Neutrophil (primary cell): ENCODE results near the gene CCDC38.

Source experiments
- H3K27ac ChIP-seq: fragments of 200-600 bp; sonication (generic); 2 replicates; pipeline ENCODE4 v1.5.1; 2016; ENCODE audit warnings: mild to moderate bottlenecking, moderate library complexity
- H3K27me3 ChIP-seq: fragments of 200-600 bp; sonication (generic); 2 replicates; pipeline ENCODE4 v1.6.0; 2016; ENCODE audit warnings: mild to moderate bottlenecking
- H3K36me3 ChIP-seq: fragments of 200-600 bp; sonication (generic); 2 replicates; pipeline ENCODE4 v1.5.1; 2017
- H3K4me1 ChIP-seq, 2 experiments: fragments of 200-600 bp in 1 of 2; sonication (generic) in 1 of 2; 1 replicate in 1 of 2; 2 replicates in 1 of 2; pipeline versions ENCODE4 v1.5.1 to v1.6.1; 2013 to 2016; ENCODE audit warnings: low read depth in 1 of 2, low read length in 1 of 2, mild to moderate bottlenecking in 1 of 2, moderate library complexity in 1 of 2; ENCODE audit not compliant: control insufficient read depth in 1 of 2, insufficient read depth in 1 of 2
- H3K4me3 ChIP-seq, 2 experiments: fragments of 200-600 bp in 1 of 2; sonication (generic) in 1 of 2; 1 replicate in 1 of 2; 2 replicates in 1 of 2; pipeline ENCODE4 v1.5.1; 2013 to 2016; ENCODE audit warnings: low read depth in 1 of 2, low read length in 1 of 2, mild to moderate bottlenecking in 1 of 2, moderate library complexity in 1 of 2
- H3K9me3 ChIP-seq: fragments of 200-600 bp; sonication (generic); 2 replicates; pipeline ENCODE4 v1.5.1; 2016
- TF ChIP-seq, protein P1 (sequence below): fragments of 200-600 bp; sonication (generic); IDR thresholded peaks from 2 replicates; pipeline ENCODE4 v1.5.1; 2016; ENCODE audit warnings: antibody characterized with exemption

CCDC38 gene

DNA sequence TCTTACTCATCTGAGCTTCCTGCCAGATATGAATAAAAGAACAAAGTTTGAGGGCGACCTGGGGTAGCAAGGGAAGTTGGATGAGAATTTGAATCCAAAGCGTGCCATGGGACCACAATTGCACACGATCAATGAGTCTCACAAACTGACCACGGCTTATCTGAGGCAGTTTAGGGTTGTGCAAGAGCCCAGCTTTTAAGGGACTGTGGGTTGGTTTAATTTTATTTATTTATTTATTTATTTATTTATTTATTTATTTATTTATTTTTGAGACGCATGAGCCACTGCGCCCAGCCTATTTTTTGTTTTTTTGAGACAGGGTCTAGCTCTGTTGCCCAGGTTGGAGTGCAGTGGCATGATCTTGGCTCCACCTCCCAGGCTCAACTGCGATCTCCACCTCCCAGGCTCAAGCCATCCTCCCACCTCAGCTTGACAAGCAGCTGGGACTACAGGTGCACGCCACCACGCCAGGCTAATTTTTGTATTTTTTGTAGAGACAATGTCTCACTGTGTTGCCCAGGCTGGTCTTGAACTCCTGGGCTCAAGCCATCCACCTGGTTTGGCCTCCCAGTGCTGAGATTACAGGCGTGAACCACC is 1.8 kb upstream of the CCDC38 start:
- Histone ChIP-seq H3K36me3 (no peaks in the 10 kb centered on the region), H3K4me3 (peak overlapping the region in 1 of 2 experiments; percentile 90), H3K4me1 (peaks cover 10 to 12% of the 10 kb centered on the region in 2 experiments), H3K27me3 (peaks cover 27% of the 10 kb centered on the region), H3K9me3 (no peaks in the 10 kb centered on the region), H3K27ac (no peak overlapping the region)
- TF ChIP-seq, protein P1, sequence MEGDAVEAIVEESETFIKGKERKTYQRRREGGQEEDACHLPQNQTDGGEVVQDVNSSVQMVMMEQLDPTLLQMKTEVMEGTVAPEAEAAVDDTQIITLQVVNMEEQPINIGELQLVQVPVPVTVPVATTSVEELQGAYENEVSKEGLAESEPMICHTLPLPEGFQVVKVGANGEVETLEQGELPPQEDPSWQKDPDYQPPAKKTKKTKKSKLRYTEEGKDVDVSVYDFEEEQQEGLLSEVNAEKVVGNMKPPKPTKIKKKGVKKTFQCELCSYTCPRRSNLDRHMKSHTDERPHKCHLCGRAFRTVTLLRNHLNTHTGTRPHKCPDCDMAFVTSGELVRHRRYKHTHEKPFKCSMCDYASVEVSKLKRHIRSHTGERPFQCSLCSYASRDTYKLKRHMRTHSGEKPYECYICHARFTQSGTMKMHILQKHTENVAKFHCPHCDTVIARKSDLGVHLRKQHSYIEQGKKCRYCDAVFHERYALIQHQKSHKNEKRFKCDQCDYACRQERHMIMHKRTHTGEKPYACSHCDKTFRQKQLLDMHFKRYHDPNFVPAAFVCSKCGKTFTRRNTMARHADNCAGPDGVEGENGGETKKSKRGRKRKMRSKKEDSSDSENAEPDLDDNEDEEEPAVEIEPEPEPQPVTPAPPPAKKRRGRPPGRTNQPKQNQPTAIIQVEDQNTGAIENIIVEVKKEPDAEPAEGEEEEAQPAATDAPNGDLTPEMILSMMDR, result no peak

DNA sequence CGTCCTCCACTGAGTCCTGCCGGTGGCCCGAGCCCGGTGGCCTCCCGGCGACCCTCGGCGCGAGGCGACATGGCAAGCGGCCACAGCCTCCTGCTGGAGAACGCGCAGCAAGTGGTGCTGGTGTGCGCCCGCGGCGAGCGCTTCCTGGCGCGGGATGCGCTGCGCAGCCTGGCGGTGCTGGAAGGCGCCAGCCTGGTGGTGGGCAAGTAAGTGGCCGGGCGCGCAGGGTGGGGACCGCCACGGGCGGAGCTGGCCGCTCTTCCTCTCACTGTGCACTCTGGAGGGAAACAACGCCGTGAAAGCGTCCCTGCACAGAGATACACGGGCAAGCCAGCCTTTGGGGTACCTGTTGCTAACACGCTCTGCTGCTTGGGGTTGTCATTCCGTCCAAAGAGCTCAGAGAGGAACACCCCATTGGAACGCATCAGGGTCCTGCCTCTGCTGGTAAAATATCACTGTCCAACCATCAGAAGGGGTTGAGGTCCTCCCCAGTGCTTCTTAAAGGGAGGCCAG is 972 bp upstream of the CCDC38 start, which contains the start of gene AMDHD1:
AMDHD1 (plus strand) TSS at position 2 of the 513 bp plus-strand sequence; CDS start at position 70, 68 bp downstream.
- no peaks in the 10 kb centered on the region for H3K9me3 ChIP-seq
- H3K4me1 ChIP-seq, result peaks cover 10 to 12% of the 10 kb centered on the region in 2 experiments
- no peaks in the 10 kb centered on the region for H3K36me3 ChIP-seq
- peaks cover 25% of the 10 kb centered on the region for H3K27me3 ChIP-seq
- peak within 1 kb of the TSS; percentile 41 for H3K27ac ChIP-seq
- TF ChIP-seq, protein P1, result no peak
- H3K4me3 ChIP-seq, result peak within 1 kb of the TSS; percentile 80 to 90

GRCh38 chr12:95942101-95942523 is 302 bp downstream of the CCDC38 start:
- Histone ChIP-seq H3K27me3 (peaks cover 25% of the 10 kb centered on the region), H3K27ac (peak overlapping the region; percentile 41), H3K9me3 (no peaks in the 10 kb centered on the region), H3K4me3 (peak overlapping the region; percentile 80 to 90), H3K4me1 (peaks cover 10 to 12% of the 10 kb centered on the region in 2 experiments), H3K36me3 (no peaks in the 10 kb centered on the region)
- TF ChIP-seq, protein P1, result no peak

- H3K27me3 ChIP-seq, result peaks cover 18% of the 10 kb centered on the region
- no peak overlapping the region for H3K27ac ChIP-seq
- TF ChIP-seq, protein P1, result no peak
- H3K9me3 ChIP-seq, result no peaks in the 10 kb centered on the region
- H3K4me1 ChIP-seq, result peaks cover 10 to 12% of the 10 kb centered on the region in 2 experiments
- no peak overlapping the region for H3K4me3 ChIP-seq
- no peaks in the 10 kb centered on the region for H3K36me3 ChIP-seq
Observed at GRCh38 chr12:95940514-95940913, 1.9 kb downstream of the CCDC38 start.

DNA sequence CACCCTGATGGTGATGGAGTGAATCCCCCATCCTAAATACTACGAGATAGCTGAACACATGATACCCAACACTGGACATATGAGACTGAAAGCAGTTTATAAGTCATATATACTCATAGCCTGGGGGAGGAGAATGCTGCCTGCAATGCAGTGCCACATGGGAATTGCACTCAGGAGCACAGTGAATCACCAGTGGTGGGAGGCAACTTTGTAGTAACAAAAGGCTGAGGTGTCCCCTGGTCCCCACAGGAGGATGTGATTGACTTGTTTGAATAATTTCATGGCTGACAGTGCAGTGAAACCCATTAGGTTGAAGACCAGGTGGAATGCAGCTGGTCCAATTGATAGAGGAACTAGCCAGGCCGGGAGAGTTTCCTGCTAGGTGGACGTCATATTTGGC is 20.2 kb downstream of the CCDC38 start:
- H3K27ac ChIP-seq, result no peak overlapping the region
- no peak overlapping the region for H3K4me3 ChIP-seq
- H3K9me3 ChIP-seq, result no peaks in the 10 kb centered on the region
- H3K4me1 ChIP-seq, result no peaks in the 10 kb centered on the region
- TF ChIP-seq, protein P1, result no peak
- H3K36me3 ChIP-seq, result no peaks in the 10 kb centered on the region
- H3K27me3 ChIP-seq, result peaks cover 5% of the 10 kb centered on the region
